K562 (cell line): ENCODE data around the gene TMEM92. TPM values are rescaled to one million over a fixed set of nuclear protein-coding genes. Genes with fewer than 3 reads are reported as not detected.

Source experiments
- ATAC-seq: fragments of 200-7000 bp; cut with Tn5 transposase; 3 replicates; pipeline ENCODE4 v1.9.1; 2020; ENCODE audit warnings: moderate library complexity
- BruUV-seq: library from RNA; stranded (reverse); fragments of 400-500 nt; replicated peaks from 2 replicates; lab custom pipeline; 2021; lab: Mats Ljungman, UMichigan
- CTCF ChIA-PET: fragments of 300-600 bp; formaldehyde crosslinking; extraction: SDS; loops from one replicate; lab custom pipeline; 2021; ENCODE audit warnings: low intra/inter-chr PET ratio; lab: Yijun Ruan, JAX
- POLR2A ChIA-PET: fragments of 300-600, 350-650 bp; sonication (Branson Sonifier 250); formaldehyde crosslinking; extraction: SDS; loops from one replicate; lab custom pipeline; 2021; ENCODE audit warnings: antibody characterized with exemption, inconsistent platforms; lab: Yijun Ruan, JAX
- DNase-seq, 4 experiments: peaks; one replicate each; pipeline versions ENCODE4 v3.0.0 to v3.0.0-alpha.2; 2011 to 2018; ENCODE audit warnings: low spot score in 3 of 4, mixed read lengths in 3 of 4; ENCODE audit errors: extremely low read depth in 1 of 4
- FAIRE-seq: peaks from 2 replicates; lab custom pipeline; 2011; peaks lifted over from hg19 to GRCh38; lab: Jason Lieb, UNC
- H2AFZ ChIP-seq: 2 replicates; pipeline ENCODE4 v1.6.0; 2011; ENCODE audit warnings: low read depth, low read length, control low read depth, inconsistent platforms
- H3K27ac ChIP-seq: fragments of 200-600 bp; 3 replicates; pipeline ENCODE4 v1.8.0; 2011; ENCODE audit warnings: low read depth, mild to moderate bottlenecking, control low read depth, inconsistent platforms, low read length, moderate library complexity, mixed read lengths; ENCODE audit errors: extremely low read depth
- H3K27me3 ChIP-seq, 2 experiments: fragments of 300-600 bp in 1 of 2; 2 replicates in 1 of 2; 3 replicates in 1 of 2; pipeline versions ENCODE4 v1.6.0 to v1.8.0; 2011; ENCODE audit warnings: inconsistent platforms in 2 of 2, low read length in 2 of 2, mild to moderate bottlenecking in 1 of 2, mixed read lengths in 1 of 2, moderate library complexity in 1 of 2; ENCODE audit not compliant: control insufficient read depth in 2 of 2, insufficient read depth in 2 of 2
- H3K36me3 ChIP-seq: fragments of 300-600 bp; 3 replicates; pipeline ENCODE4 v1.8.0; 2011; ENCODE audit warnings: mild to moderate bottlenecking, low read length, inconsistent platforms; ENCODE audit not compliant: control insufficient read depth, insufficient read depth
- H3K4me1 ChIP-seq, 2 experiments: fragments of 200-600 bp in 1 of 2; replicated peaks in 1 of 2; 2 replicates in 1 of 2; 3 replicates in 1 of 2; pipeline versions ENCODE4 v1.5.1 to v1.8.0; 2011; ENCODE audit warnings: inconsistent platforms in 2 of 2, low read length in 2 of 2, mild to moderate bottlenecking in 1 of 2, mixed read lengths in 1 of 2, moderate library complexity in 1 of 2; ENCODE audit not compliant: control insufficient read depth in 2 of 2, insufficient read depth in 2 of 2
- H3K4me2 ChIP-seq: 2 replicates; pipeline ENCODE4 v1.6.1; 2011; ENCODE audit warnings: low read length, control low read depth, inconsistent platforms, mixed read lengths; ENCODE audit not compliant: insufficient read depth
- H3K4me3 ChIP-seq: fragments of 200-600 bp; sonication (generic), shearing (Covaris generic); 2 replicates; pipeline ENCODE4 v1.5.1; 2016; ENCODE audit warnings: control low read depth, inconsistent platforms
- H3K79me2 ChIP-seq: fragments of 200-600 bp; 3 replicates; pipeline ENCODE4 v1.8.0; 2011; ENCODE audit warnings: low read length, inconsistent platforms; ENCODE audit not compliant: control insufficient read depth, insufficient read depth
- H3K9ac ChIP-seq, 2 experiments: 2 replicates each; pipeline versions ENCODE4 v1.6.0 to v1.6.1; 2011; ENCODE audit warnings: low read depth in 2 of 2, low read length in 2 of 2, control low read depth in 1 of 2, inconsistent platforms in 1 of 2, mild to moderate bottlenecking in 1 of 2, mixed read lengths in 1 of 2; ENCODE audit not compliant: insufficient read depth in 1 of 2
- H3K9me1 ChIP-seq: one replicate; pipeline ENCODE4 v1.6.0; 2011; ENCODE audit warnings: inconsistent platforms, mild to moderate bottlenecking, low read length, moderate library complexity; ENCODE audit not compliant: control insufficient read depth, insufficient read depth
- H3K9me3 ChIP-seq: replicated peaks from 2 replicates; pipeline ENCODE4 v1.5.1; 2011; ENCODE audit warnings: low read depth, low read length, inconsistent platforms; ENCODE audit not compliant: control insufficient read depth, insufficient read depth
- H4K20me1 ChIP-seq: replicated peaks from 2 replicates; pipeline ENCODE4 v1.6.1; 2011; ENCODE audit warnings: low read length, inconsistent platforms, mixed read lengths; ENCODE audit not compliant: control insufficient read depth, insufficient read depth
- MAFK ChIP-seq: IDR thresholded peaks from 2 replicates; pipeline ENCODE4 v1.6.1; 2011; ENCODE audit warnings: low read length, improper control_type of control experiment
- PRDM10 ChIP-seq: fragments of 450-650 bp; IDR thresholded peaks from 2 replicates; pipeline ENCODE4 v1.6.1; 2018; ENCODE audit not compliant: partially characterized antibody
- WGBS: fragments of 100-300 bp; shearing (Covaris generic); methylation state at CpG from one replicate; pipeline ENCODE4 v1.1.6; 2016; ENCODE audit warnings: low coverage, mixed read lengths; ENCODE audit not compliant: insufficient coverage; ENCODE audit errors: missing lambda C conversion rate; 5-methylcytosine and 5-hydroxymethylcytosine counted together
- in situ Hi-C: fragments of 300-500 bp; cut with MboI; formaldehyde crosslinking; loops from 4 replicates; pipeline ENCODE4 v1.15.0; 2018; ENCODE audit warnings: inconsistent platforms, mixed read lengths
- intact Hi-C: fragments of 100-400 bp; cut with micrococcal nuclease; formaldehyde crosslinking; loops from 2 replicates; pipeline ENCODE4 v1.14.2; 2022
- polyA plus RNA-seq, 8 experiments: library from polyadenylated mRNA; depleted of rRNA in 4 of 8; stranded (reverse) in 5 of 8; unstranded in 3 of 8; fragments of >200 nt; fragmentation: Nextera tagmentation in 2 of 8; fragmentation: Illumina TruSeq in 1 of 8; extraction: Ambion mirVana in 2 of 8; extraction: Trizol in 1 of 8; gene quantifications; 2 replicates each; pipeline versions ENCODE4 v1.2.1 to v1.2.3, GENCODE V29; 2011 to 2014; ENCODE audit warnings: inconsistent platforms in 1 of 8, missing spikeins in 1 of 8
- total RNA-seq, 7 experiments: library from RNA; depleted of rRNA in 6 of 7; stranded (reverse); fragments of >200 nt in 6 of 7; fragmentation: Illumina TruSeq in 2 of 7; extraction: Trizol in 2 of 7; gene quantifications; 2 replicates each; pipeline versions ENCODE4 v1.2.1 to v1.2.3, GENCODE V29; 2011 to 2021; ENCODE audit warnings: low replicate concordance in 1 of 7

TMEM92 gene
- total and polyA plus RNA-seq, 9 of the 15 experiments (the other 6 are each of a cell fraction or from before 2014, with no cell fraction given) = 0.14 to 2.1 (median 0.40) TPM

DNA sequence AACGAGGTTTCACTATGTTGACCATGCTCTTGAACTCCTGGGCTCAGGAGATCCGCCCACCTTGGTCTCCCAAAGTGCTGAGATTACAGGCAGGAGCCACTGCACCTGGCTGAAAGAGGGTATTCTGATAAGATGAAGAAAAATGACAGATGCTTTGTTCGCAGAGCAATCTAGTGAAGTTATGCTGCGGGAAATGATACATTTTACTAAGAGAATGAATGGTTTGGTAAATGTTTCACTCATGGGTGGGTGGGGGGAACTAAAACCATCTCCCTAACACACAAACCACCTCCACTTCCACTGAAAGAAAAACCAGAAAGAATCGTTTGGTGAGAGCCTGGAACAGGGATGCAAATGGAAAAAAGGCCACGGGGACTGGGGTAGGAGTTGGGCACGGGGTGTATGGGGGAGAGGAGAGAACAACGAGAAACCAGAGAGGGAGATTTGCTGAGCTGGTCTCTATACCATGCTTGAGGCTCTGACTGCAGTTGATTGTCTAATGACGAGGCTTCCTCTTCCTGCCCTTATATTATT, 52.6 kb downstream of the TMEM92 start:
- H3K9me1 ChIP-seq = no peaks in the 10 kb centered on the region
- no peak overlapping the region for H3K4me3 ChIP-seq
- H4K20me1 ChIP-seq = no peaks in the 10 kb centered on the region
- no peak for DNase-seq
- POLR2A ChIA-PET = no interaction called here
- in situ Hi-C loops (no loop called here), intact Hi-C loops (no loop called here)
- TF ChIP-seq MAFK (no peak), PRDM10 (peak; percentile 57)
- no peaks in the 10 kb centered on the region for H3K79me2 ChIP-seq
- H3K27ac ChIP-seq = no peak overlapping the region
- H2AFZ ChIP-seq = no peak overlapping the region
- peaks cover 18 to 40% of the 10 kb centered on the region in 2 experiments for H3K27me3 ChIP-seq
- no peaks in the 10 kb centered on the region for H3K36me3 ChIP-seq
- no peak for ATAC-seq
- peaks cover 0 to 3% of the 10 kb centered on the region in 2 experiments; a peak in 2 of 5 replicates for H3K4me1 ChIP-seq
- no peak for FAIRE-seq
- WGBS = 13% methylated on average over 9 of the region's 9 CpGs
- CTCF ChIA-PET = no interaction called here
- no peak overlapping the region for H3K9ac ChIP-seq
- no TSS peak for BruUV-seq
- H3K4me2 ChIP-seq = no peak overlapping the region
- no peaks in the 10 kb centered on the region for H3K9me3 ChIP-seq
